ENCODE data around the gene RTN4RL1. TPM values are rescaled to one million over a fixed set of nuclear protein-coding genes. Genes with fewer than 3 reads are reported as not detected.

RTN4RL1 gene
- total and polyA plus RNA-seq, 11 donors: 1.7 to 4.9 (median 2.7) TPM

DNA sequence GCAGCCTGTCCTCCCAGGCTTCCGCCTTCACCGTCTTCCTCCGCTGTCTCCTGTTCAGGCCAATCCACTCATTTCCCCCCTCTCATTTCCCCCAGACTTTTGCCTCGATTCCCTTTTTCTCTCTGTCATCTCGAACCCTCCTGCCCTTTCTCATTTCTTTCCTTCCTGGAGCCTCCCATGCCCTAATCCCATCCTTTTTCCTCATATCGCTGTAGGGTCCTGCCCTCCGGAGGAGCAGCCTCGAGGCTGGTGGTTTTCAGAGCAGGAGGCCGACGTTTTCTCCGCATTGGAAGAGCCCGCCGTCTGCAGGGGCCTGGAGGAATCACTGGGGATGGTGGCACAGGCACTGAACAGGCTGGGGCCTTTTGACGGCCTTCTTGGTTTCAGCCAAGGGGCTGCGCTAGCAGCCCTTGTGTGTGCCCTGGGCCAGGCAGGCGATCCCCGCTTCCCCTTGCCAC is 17.3 kb upstream of the RTN4RL1 start:
- H3K27ac ChIP-seq: peak overlapping the region; percentile 81 to 97 (median 93)
- peak in 3 of 4 donors; percentile 3 to 22 (median 18) for ATAC-seq
- H3K4me1 ChIP-seq: peaks cover 3 to 38% (median 22%) of the 10 kb centered on the region in 12 donors
- no peaks in the 10 kb centered on the region for H3K9me3 ChIP-seq
- 17 to 18% (median 17%) methylated on average over 16 to 17 of the region's 17 CpGs for WGBS, 4 donors
- DNase-seq: no peak
- TF ChIP-seq, protein P1, sequence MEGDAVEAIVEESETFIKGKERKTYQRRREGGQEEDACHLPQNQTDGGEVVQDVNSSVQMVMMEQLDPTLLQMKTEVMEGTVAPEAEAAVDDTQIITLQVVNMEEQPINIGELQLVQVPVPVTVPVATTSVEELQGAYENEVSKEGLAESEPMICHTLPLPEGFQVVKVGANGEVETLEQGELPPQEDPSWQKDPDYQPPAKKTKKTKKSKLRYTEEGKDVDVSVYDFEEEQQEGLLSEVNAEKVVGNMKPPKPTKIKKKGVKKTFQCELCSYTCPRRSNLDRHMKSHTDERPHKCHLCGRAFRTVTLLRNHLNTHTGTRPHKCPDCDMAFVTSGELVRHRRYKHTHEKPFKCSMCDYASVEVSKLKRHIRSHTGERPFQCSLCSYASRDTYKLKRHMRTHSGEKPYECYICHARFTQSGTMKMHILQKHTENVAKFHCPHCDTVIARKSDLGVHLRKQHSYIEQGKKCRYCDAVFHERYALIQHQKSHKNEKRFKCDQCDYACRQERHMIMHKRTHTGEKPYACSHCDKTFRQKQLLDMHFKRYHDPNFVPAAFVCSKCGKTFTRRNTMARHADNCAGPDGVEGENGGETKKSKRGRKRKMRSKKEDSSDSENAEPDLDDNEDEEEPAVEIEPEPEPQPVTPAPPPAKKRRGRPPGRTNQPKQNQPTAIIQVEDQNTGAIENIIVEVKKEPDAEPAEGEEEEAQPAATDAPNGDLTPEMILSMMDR (IDR thresholded peaks at IDR 0.05): no peak
- no peak for TF ChIP-seq POLR2A (IDR thresholded peaks at IDR 0.05)
- intact Hi-C loops (cut with DNase I): loop anchor here in 5 of 10 donors (5.0 to 10.0 kb wide), 4 partner anchors 135 to 375 kb away; partner anchors contain the start of genes PRPF8 (in 1 of the 5) and TLCD2 (in 1 of the 5)
- H3K36me3 ChIP-seq: peaks cover 0 to 46% (median 24%) of the 10 kb centered on the region in 9 donors
- H3K27me3 ChIP-seq: no peaks in the 10 kb centered on the region
- peak overlapping the region; percentile 43 to 87 (median 76) for H3K4me3 ChIP-seq

DNA sequence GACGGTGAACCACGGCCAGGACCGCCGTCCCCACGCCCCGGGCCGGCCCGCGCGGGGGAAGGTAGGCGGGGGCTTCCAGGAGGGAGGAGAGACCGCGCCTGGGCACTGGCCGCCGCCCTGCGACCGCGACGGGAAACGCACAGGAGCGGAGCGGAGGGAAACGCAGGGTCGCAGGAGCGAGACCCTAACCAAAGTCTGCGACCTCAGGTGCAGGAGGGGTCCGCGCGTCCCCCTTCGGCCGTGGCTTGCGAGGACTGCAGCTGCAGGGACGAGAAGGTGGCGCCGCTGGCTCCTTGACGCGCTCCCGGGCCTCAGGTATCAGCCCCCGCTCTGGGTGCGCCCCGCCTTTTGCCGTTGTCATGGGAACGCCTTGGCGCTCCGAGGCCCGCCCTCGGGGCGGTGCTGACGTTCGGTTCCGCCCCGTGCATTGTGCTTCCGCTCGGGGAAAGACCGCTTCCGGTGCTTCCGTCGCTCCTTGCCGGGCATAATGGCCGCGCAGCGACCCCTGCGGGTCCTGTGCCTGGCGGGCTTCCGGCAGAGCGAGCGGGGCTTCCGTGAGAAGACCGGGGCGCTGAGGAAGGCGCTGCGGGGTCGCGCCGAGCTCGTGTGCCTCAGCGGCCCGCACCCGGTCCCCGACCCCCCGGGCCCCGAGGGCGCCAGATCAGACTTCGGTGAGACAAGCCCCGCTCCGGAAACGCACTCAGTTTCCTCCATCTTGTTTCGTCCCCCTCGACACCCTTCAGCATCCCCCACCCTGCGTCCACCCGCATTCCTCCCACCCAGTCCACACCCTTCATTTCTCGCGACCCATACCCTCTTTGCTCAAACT is 16.6 kb upstream of the RTN4RL1 start, which contains the start of gene OVCA2:
Gene OVCA2, plus strand, starts transcription at position 462 of the 829 bp plus-strand sequence. Its CDS starts 26 bp downstream, at position 488.
- Histone ChIP-seq H3K4me1 (peaks cover 3 to 38% (median 22%) of the 10 kb centered on the region in 12 donors), H3K4me3 (peak within 1 kb of the TSS; percentile 43 to 87 (median 76)), H3K36me3 (peaks cover 0 to 53% (median 31%) of the 10 kb centered on the region in 9 donors), H3K27ac (peak within 1 kb of the TSS; percentile 81 to 97 (median 93)), H3K9me3 (no peaks in the 10 kb centered on the region), H3K27me3 (no peaks in the 10 kb centered on the region)
- peak in 1 of 2 donors; percentile 77 for TF ChIP-seq POLR2A (IDR thresholded peaks at IDR 0.05)
- TF ChIP-seq, protein P1 (IDR thresholded peaks at IDR 0.05): peak; percentile 35 to 81 (median 65)
- 0 to 1% (median 1%) methylated on average over 10 to 93 of the region's 93 CpGs for WGBS, 4 donors
- intact Hi-C loops (cut with DNase I): loop anchor here in 5 of 10 donors (5.0 to 10.0 kb wide), 4 partner anchors 134 to 374 kb away; partner anchors contain the start of genes PRPF8 (in 1 of the 5) and TLCD2 (in 1 of the 5)
- DNase-seq (peak; percentile 95 to 97 (median 95)), ATAC-seq (peak; percentile 77 to 96 (median 93))

DNA sequence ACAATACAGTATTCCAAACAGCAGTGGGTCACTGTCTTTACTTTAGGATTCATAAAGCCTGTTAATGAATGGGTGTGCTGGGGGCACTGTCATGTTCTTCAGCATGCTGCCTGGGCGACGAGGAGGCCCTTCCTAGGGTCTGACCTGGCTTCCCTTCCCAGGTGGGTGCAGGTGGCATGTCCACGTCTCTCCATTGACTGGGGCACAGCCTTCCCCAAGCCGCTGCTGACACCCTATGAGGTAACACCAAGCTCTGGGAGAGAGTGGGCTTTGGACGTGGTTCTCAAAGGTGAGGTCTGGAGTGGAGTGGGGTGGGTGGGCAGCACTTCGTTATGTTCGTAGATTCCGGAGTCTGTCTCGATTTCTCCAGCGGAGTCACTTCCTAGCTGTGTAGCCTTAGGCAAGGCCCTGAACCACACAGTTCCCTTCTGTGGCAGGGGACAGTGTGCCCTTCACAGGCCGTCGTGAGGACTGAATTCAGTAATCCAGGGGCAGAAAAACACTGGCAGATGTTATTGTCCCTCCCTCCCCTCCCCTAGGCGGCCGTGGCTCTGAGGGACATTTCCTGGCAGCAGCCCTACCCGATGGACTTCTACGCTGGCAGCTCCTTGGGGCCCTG is 15.9 kb upstream of the RTN4RL1 start:
- ATAC-seq (peak in 1 of 4 donors; percentile 9), DNase-seq (no peak)
- Histone ChIP-seq H3K27ac (peak overlapping the region; percentile 81 to 97 (median 93)), H3K27me3 (no peaks in the 10 kb centered on the region), H3K4me1 (peaks cover 3 to 38% (median 22%) of the 10 kb centered on the region in 12 donors), H3K36me3 (peaks cover 0 to 60% (median 38%) of the 10 kb centered on the region in 9 donors), H3K9me3 (no peaks in the 10 kb centered on the region), H3K4me3 (peak overlapping the region; percentile 43 to 87 (median 76))
- WGBS, 4 donors: 49 to 77% (median 53%) methylated on average over 5 to 16 of the region's 16 CpGs
- no peak for TF ChIP-seq POLR2A (IDR thresholded peaks at IDR 0.05)
- TF ChIP-seq, protein P1 (IDR thresholded peaks at IDR 0.05): no peak
- intact Hi-C loops (cut with DNase I): loop anchor here in 5 of 10 donors (5.0 to 10.0 kb wide), 4 partner anchors 134 to 374 kb away; partner anchors contain the start of genes PRPF8 (in 1 of the 5) and TLCD2 (in 1 of the 5)

All from heart left ventricle (tissue), 16 donors.